Measurements from ENCODE around the gene SCN10A.

SCN10A gene

GRCh38 chr3:38816026-38816425 lies at the start of gene SCN10A:
Gene SCN10A, minus strand, starts transcription at chr3:38816217. Its CDS starts 22,207 bp downstream, at chr3:38794010.
- H2AFZ ChIP-seq (ENCODE audit: low read length, unreplicated experiment), result no peak within 1 kb of the TSS
- no peak within 1 kb of the TSS for H3K27ac ChIP-seq (ENCODE audit: low read depth, low read length)
- H3K4me3 ChIP-seq (ENCODE audit: low read depth, low read length), result no peak within 1 kb of the TSS
- no peaks in the 10 kb centered on the region for H3K36me3 ChIP-seq (ENCODE audit: insufficient read depth, low read length)
- no peaks in the 10 kb centered on the region for H3K4me1 ChIP-seq (ENCODE audit: control insufficient read depth, insufficient read depth, low read length, unreplicated experiment)
- no peaks in the 10 kb centered on the region for H3K79me2 ChIP-seq (ENCODE audit: control insufficient read depth, insufficient read depth, low read length, unreplicated experiment)
- peaks cover 79% of the 10 kb centered on the region for H3K27me3 ChIP-seq (ENCODE audit: insufficient read depth, low read length)

- no peak overlapping the region for H3K27ac ChIP-seq (ENCODE audit: low read depth, low read length)
- no peaks in the 10 kb centered on the region for H3K79me2 ChIP-seq (ENCODE audit: control insufficient read depth, insufficient read depth, low read length, unreplicated experiment)
- no peaks in the 10 kb centered on the region for H3K4me1 ChIP-seq (ENCODE audit: control insufficient read depth, insufficient read depth, low read length, unreplicated experiment)
- no peak overlapping the region for H2AFZ ChIP-seq (ENCODE audit: low read length, unreplicated experiment)
- peaks cover 57% of the 10 kb centered on the region for H3K27me3 ChIP-seq (ENCODE audit: insufficient read depth, low read length)
- no peaks in the 10 kb centered on the region for H3K36me3 ChIP-seq (ENCODE audit: insufficient read depth, low read length)
- H3K4me3 ChIP-seq (ENCODE audit: low read depth, low read length), result no peak overlapping the region
Measured at GRCh38 chr3:38853011-38853410, 37.0 kb upstream of the SCN10A start.

- Histone ChIP-seq H3K4me1 (ENCODE audit: control insufficient read depth, insufficient read depth, low read length, unreplicated experiment) (no peaks in the 10 kb centered on the region), H3K27ac (ENCODE audit: low read depth, low read length) (no peak overlapping the region), H2AFZ (ENCODE audit: low read length, unreplicated experiment) (no peak overlapping the region), H3K79me2 (ENCODE audit: control insufficient read depth, insufficient read depth, low read length, unreplicated experiment) (no peaks in the 10 kb centered on the region), H3K27me3 (ENCODE audit: insufficient read depth, low read length) (peaks cover 76% of the 10 kb centered on the region), H3K36me3 (ENCODE audit: insufficient read depth, low read length) (no peaks in the 10 kb centered on the region), H3K4me3 (ENCODE audit: low read depth, low read length) (no peak overlapping the region)
Measured at GRCh38 chr3:38843898-38844297, 27.9 kb upstream of the SCN10A start.

- H3K4me3 ChIP-seq (ENCODE audit: low read depth, low read length), result no peak overlapping the region
- no peaks in the 10 kb centered on the region for H3K4me1 ChIP-seq (ENCODE audit: control insufficient read depth, insufficient read depth, low read length, unreplicated experiment)
- H2AFZ ChIP-seq (ENCODE audit: low read length, unreplicated experiment), result no peak overlapping the region
- peaks cover 62% of the 10 kb centered on the region for H3K27me3 ChIP-seq (ENCODE audit: insufficient read depth, low read length)
- no peaks in the 10 kb centered on the region for H3K79me2 ChIP-seq (ENCODE audit: control insufficient read depth, insufficient read depth, low read length, unreplicated experiment)
- no peaks in the 10 kb centered on the region for H3K36me3 ChIP-seq (ENCODE audit: insufficient read depth, low read length)
- H3K27ac ChIP-seq (ENCODE audit: low read depth, low read length), result no peak overlapping the region
Measured at GRCh38 chr3:38842266-38842965, 26.4 kb upstream of the SCN10A start.

GRCh38 chr3:38840987-38841386 lies 25.0 kb upstream of the SCN10A start:
- H3K79me2 ChIP-seq (ENCODE audit: control insufficient read depth, insufficient read depth, low read length, unreplicated experiment), result no peaks in the 10 kb centered on the region
- no peak overlapping the region for H3K27ac ChIP-seq (ENCODE audit: low read depth, low read length)
- no peak overlapping the region for H2AFZ ChIP-seq (ENCODE audit: low read length, unreplicated experiment)
- H3K36me3 ChIP-seq (ENCODE audit: insufficient read depth, low read length), result no peaks in the 10 kb centered on the region
- peaks cover 8% of the 10 kb centered on the region for H3K4me1 ChIP-seq (ENCODE audit: control insufficient read depth, insufficient read depth, low read length, unreplicated experiment)
- H3K4me3 ChIP-seq (ENCODE audit: low read depth, low read length), result no peak overlapping the region
- peaks cover 51% of the 10 kb centered on the region for H3K27me3 ChIP-seq (ENCODE audit: insufficient read depth, low read length)

GRCh38 chr3:38837358-38837757 lies 21.3 kb upstream of the SCN10A start:
- Histone ChIP-seq H3K79me2 (ENCODE audit: control insufficient read depth, insufficient read depth, low read length, unreplicated experiment) (no peaks in the 10 kb centered on the region), H3K36me3 (ENCODE audit: insufficient read depth, low read length) (no peaks in the 10 kb centered on the region), H3K4me3 (ENCODE audit: low read depth, low read length) (no peak overlapping the region), H3K27me3 (ENCODE audit: insufficient read depth, low read length) (peaks cover 31% of the 10 kb centered on the region), H3K4me1 (ENCODE audit: control insufficient read depth, insufficient read depth, low read length, unreplicated experiment) (peaks cover 26% of the 10 kb centered on the region), H2AFZ (ENCODE audit: low read length, unreplicated experiment) (no peak overlapping the region), H3K27ac (ENCODE audit: low read depth, low read length) (no peak overlapping the region)

- Histone ChIP-seq H3K27ac (ENCODE audit: low read depth, low read length) (no peak overlapping the region), H3K79me2 (ENCODE audit: control insufficient read depth, insufficient read depth, low read length, unreplicated experiment) (no peaks in the 10 kb centered on the region), H3K27me3 (ENCODE audit: insufficient read depth, low read length) (peaks cover 23% of the 10 kb centered on the region), H2AFZ (ENCODE audit: low read length, unreplicated experiment) (no peak overlapping the region), H3K4me3 (ENCODE audit: low read depth, low read length) (no peak overlapping the region), H3K4me1 (ENCODE audit: control insufficient read depth, insufficient read depth, low read length, unreplicated experiment) (peaks cover 26% of the 10 kb centered on the region), H3K36me3 (ENCODE audit: insufficient read depth, low read length) (no peaks in the 10 kb centered on the region)
Measured at GRCh38 chr3:38836561-38836960, 20.5 kb upstream of the SCN10A start.

GRCh38 chr3:38835939-38836338 lies 19.9 kb upstream of the SCN10A start:
- H3K4me3 ChIP-seq (ENCODE audit: low read depth, low read length), result peak overlapping the region; percentile 21; the same call in 1 of the 2 replicates
- H3K27ac ChIP-seq (ENCODE audit: low read depth, low read length), result no peak overlapping the region
- H3K27me3 ChIP-seq (ENCODE audit: insufficient read depth, low read length), result peaks cover 17% of the 10 kb centered on the region; the same call in 1 of the 2 replicates
- no peaks in the 10 kb centered on the region for H3K36me3 ChIP-seq (ENCODE audit: insufficient read depth, low read length)
- no peaks in the 10 kb centered on the region for H3K79me2 ChIP-seq (ENCODE audit: control insufficient read depth, insufficient read depth, low read length, unreplicated experiment)
- peak overlapping the region; percentile 51 for H2AFZ ChIP-seq (ENCODE audit: low read length, unreplicated experiment)
- peaks cover 26% of the 10 kb centered on the region for H3K4me1 ChIP-seq (ENCODE audit: control insufficient read depth, insufficient read depth, low read length, unreplicated experiment)

- no peaks in the 10 kb centered on the region for H3K79me2 ChIP-seq (ENCODE audit: control insufficient read depth, insufficient read depth, low read length, unreplicated experiment)
- no peaks in the 10 kb centered on the region for H3K36me3 ChIP-seq (ENCODE audit: insufficient read depth, low read length)
- no peak overlapping the region for H2AFZ ChIP-seq (ENCODE audit: low read length, unreplicated experiment)
- H3K4me3 ChIP-seq (ENCODE audit: low read depth, low read length), result no peak overlapping the region; the same call in 1 of the 2 replicates
- H3K4me1 ChIP-seq (ENCODE audit: control insufficient read depth, insufficient read depth, low read length, unreplicated experiment), result peaks cover 28% of the 10 kb centered on the region
- H3K27me3 ChIP-seq (ENCODE audit: insufficient read depth, low read length), result peaks cover 6% of the 10 kb centered on the region; the same call in 1 of the 2 replicates
- peak overlapping the region; percentile 21; the same call in 1 of the 2 replicates for H3K27ac ChIP-seq (ENCODE audit: low read depth, low read length)
Measured at GRCh38 chr3:38834717-38835116, 18.7 kb upstream of the SCN10A start.

GRCh38 chr3:38834110-38834509 lies 18.1 kb upstream of the SCN10A start:
- Histone ChIP-seq H3K27ac (ENCODE audit: low read depth, low read length) (peak overlapping the region; percentile 56), H3K79me2 (ENCODE audit: control insufficient read depth, insufficient read depth, low read length, unreplicated experiment) (no peaks in the 10 kb centered on the region), H3K4me3 (ENCODE audit: low read depth, low read length) (no peak overlapping the region), H3K36me3 (ENCODE audit: insufficient read depth, low read length) (no peaks in the 10 kb centered on the region), H3K4me1 (ENCODE audit: control insufficient read depth, insufficient read depth, low read length, unreplicated experiment) (peaks cover 34% of the 10 kb centered on the region), H2AFZ (ENCODE audit: low read length, unreplicated experiment) (peak overlapping the region; percentile 64), H3K27me3 (ENCODE audit: insufficient read depth, low read length) (no peaks in the 10 kb centered on the region)

- Histone ChIP-seq H2AFZ (ENCODE audit: low read length, unreplicated experiment) (peak overlapping the region; percentile 74), H3K4me3 (ENCODE audit: low read depth, low read length) (peak overlapping the region; percentile 16; the same call in 1 of the 2 replicates), H3K27me3 (ENCODE audit: insufficient read depth, low read length) (peaks cover 11% of the 10 kb centered on the region), H3K27ac (ENCODE audit: low read depth, low read length) (peak overlapping the region; percentile 58; the same call in 1 of the 2 replicates), H3K79me2 (ENCODE audit: control insufficient read depth, insufficient read depth, low read length, unreplicated experiment) (no peaks in the 10 kb centered on the region), H3K4me1 (ENCODE audit: control insufficient read depth, insufficient read depth, low read length, unreplicated experiment) (peaks cover 19% of the 10 kb centered on the region), H3K36me3 (ENCODE audit: insufficient read depth, low read length) (no peaks in the 10 kb centered on the region)
Measured at GRCh38 chr3:38829404-38829803, 13.4 kb upstream of the SCN10A start.
